IMR-90 (cell line): ENCODE measurements around the gene CTNNA2. TPM values are rescaled to one million over a fixed set of nuclear protein-coding genes. Genes with fewer than 3 reads are reported as not detected.

Source experiments
- ATAC-seq: fragments of 200-7000 bp; cut with Tn5 transposase; 2 replicates; pipeline ENCODE4 v1.9.1; 2020; ENCODE audit warnings: low read depth, mild to moderate bottlenecking, moderate library complexity
- BruUV-seq: library from RNA; stranded (reverse); fragments of 400-500 nt; replicated peaks from 2 replicates; lab custom pipeline; 2021; lab: Mats Ljungman, UMichigan
- CTCF ChIA-PET: fragments of 300-600 bp; formaldehyde crosslinking; extraction: SDS; loops from one replicate; lab custom pipeline; 2021; ENCODE audit warnings: antibody characterized with exemption; lab: Yijun Ruan, JAX
- POLR2A ChIA-PET: fragments of 300-600 bp; sonication (Branson Sonifier 250); formaldehyde crosslinking; loops from one replicate; lab custom pipeline; 2022; ENCODE audit warnings: antibody characterized with exemption; ENCODE audit not compliant: unreplicated experiment; lab: Charles Lee
- DNase-seq: peaks from one replicate; pipeline ENCODE4 v3.0.0; 2013
- H2AFZ ChIP-seq: replicated peaks from 2 replicates; pipeline ENCODE3; 2013; ENCODE audit warnings: low read length, mild to moderate bottlenecking; ENCODE audit not compliant: poor library complexity
- H2AK5ac ChIP-seq: 2 replicates; pipeline ENCODE4 v1.6.1; 2013; ENCODE audit warnings: low read depth, low read length, inconsistent platforms
- H2AK9ac ChIP-seq: replicated peaks from 2 replicates; pipeline ENCODE3; 2013; ENCODE audit warnings: mild to moderate bottlenecking, low read depth, low read length, moderate library complexity; ENCODE audit not compliant: poor library complexity
- H2BK120ac ChIP-seq: 2 replicates; pipeline ENCODE4 v1.6.1; 2013; ENCODE audit warnings: low read depth, low read length, inconsistent platforms
- H2BK15ac ChIP-seq: 3 replicates; pipeline ENCODE4 v1.6.1; 2013; ENCODE audit warnings: low read depth, low read length, inconsistent platforms
- H2BK20ac ChIP-seq: 2 replicates; pipeline ENCODE4 v1.6.1; 2013; ENCODE audit warnings: low read depth, mild to moderate bottlenecking, inconsistent platforms, low read length, moderate library complexity
- H2BK5ac ChIP-seq: 2 replicates; pipeline ENCODE4 v1.6.1; 2013; ENCODE audit warnings: mild to moderate bottlenecking, low read depth, low read length, inconsistent platforms; ENCODE audit not compliant: poor library complexity, severe bottlenecking
- H3K14ac ChIP-seq: replicated peaks from 2 replicates; pipeline ENCODE4 v1.6.1; 2013; ENCODE audit warnings: low read depth, low read length, inconsistent platforms
- H3K18ac ChIP-seq: 2 replicates; pipeline ENCODE4 v1.6.1; 2013; ENCODE audit warnings: low read depth, low read length, control low read depth
- H3K23ac ChIP-seq: 2 replicates; pipeline ENCODE4 v1.6.1; 2013; ENCODE audit warnings: low read depth, low read length, inconsistent platforms
- H3K27ac ChIP-seq: 2 replicates; pipeline ENCODE4 v1.5.1; 2013; ENCODE audit warnings: mild to moderate bottlenecking, control low read depth, low read length; ENCODE audit not compliant: insufficient read depth
- H3K27me3 ChIP-seq: 2 replicates; pipeline ENCODE4 v1.6.1; 2013; ENCODE audit warnings: low read length; ENCODE audit not compliant: control insufficient read depth, insufficient read depth
- H3K36me3 ChIP-seq: 2 replicates; pipeline ENCODE4 v1.6.1; 2013; ENCODE audit warnings: low read length, mixed read lengths; ENCODE audit not compliant: control insufficient read depth, insufficient read depth
- H3K4ac ChIP-seq: 2 replicates; pipeline ENCODE4 v1.6.1; 2013; ENCODE audit warnings: low read depth, low read length, inconsistent platforms
- H3K4me1 ChIP-seq: 2 replicates; pipeline ENCODE4 v1.6.1; 2013; ENCODE audit warnings: low read length, mixed read lengths; ENCODE audit not compliant: control insufficient read depth, insufficient read depth
- H3K4me2 ChIP-seq: 2 replicates; pipeline ENCODE4 v1.6.1; 2013; ENCODE audit warnings: low read depth, mild to moderate bottlenecking, control low read depth, low read length, moderate library complexity
- H3K4me3 ChIP-seq: 2 replicates; pipeline ENCODE4 v1.5.1; 2013; ENCODE audit warnings: low read depth, mild to moderate bottlenecking, control low read depth, low read length, moderate library complexity; ENCODE audit not compliant: insufficient read depth
- H3K56ac ChIP-seq: 2 replicates; pipeline ENCODE4 v1.6.1; 2013; ENCODE audit warnings: low read length, inconsistent platforms; ENCODE audit not compliant: insufficient read depth; ENCODE audit errors: extremely low read depth
- H3K79me1 ChIP-seq, 2 experiments: 2 replicates each; pipeline ENCODE4 v1.6.1; 2013; ENCODE audit warnings: low read length in 2 of 2, inconsistent platforms in 1 of 2, low read depth in 1 of 2
- H3K9ac ChIP-seq: 2 replicates; pipeline ENCODE4 v1.6.1; 2013; ENCODE audit warnings: low read depth, low read length, control low read depth
- H3K9me1 ChIP-seq: 2 replicates; pipeline ENCODE4 v1.6.1; 2013; ENCODE audit warnings: low read length, inconsistent platforms; ENCODE audit not compliant: insufficient read depth
- H3K9me3 ChIP-seq: 2 replicates; pipeline ENCODE4 v1.6.1; 2013; ENCODE audit warnings: low read length; ENCODE audit not compliant: control insufficient read depth, insufficient read depth
- H4K20me1 ChIP-seq: 2 replicates; pipeline ENCODE4 v1.6.1; 2013; ENCODE audit warnings: low read length, inconsistent platforms; ENCODE audit not compliant: insufficient read depth
- H4K5ac ChIP-seq: 2 replicates; pipeline ENCODE4 v1.6.1; 2013; ENCODE audit warnings: mild to moderate bottlenecking, low read depth, low read length, control low read depth
- H4K8ac ChIP-seq, 2 experiments: 2 replicates each; pipeline ENCODE4 v1.6.1; 2013; ENCODE audit warnings: low read depth in 2 of 2, low read length in 2 of 2, control low read depth in 1 of 2, inconsistent platforms in 1 of 2
- H4K91ac ChIP-seq: 2 replicates; pipeline ENCODE4 v1.6.1; 2013; ENCODE audit warnings: low read depth, low read length, inconsistent platforms; ENCODE audit not compliant: insufficient read depth
- CEBPB ChIP-seq: IDR thresholded peaks from 2 replicates; pipeline ENCODE4 v1.6.1; 2012; ENCODE audit warnings: low read depth, low read length, improper control_type of control experiment
- NFE2L2 ChIP-seq: fragments of 150-350 bp; IDR thresholded peaks from 2 replicates; pipeline ENCODE4 v1.6.1; 2016; ENCODE audit warnings: low read depth, mild to moderate bottlenecking, low read length
- WGBS, 2 experiments: methylation state at CpG; one replicate each; pipeline versions ENCODE4 v1.1.5 to v1.1.7; 2013; ENCODE audit warnings: missing lambda C conversion rate in 2 of 2; ENCODE audit not compliant: insufficient read length in 1 of 2; ENCODE audit errors: extremely low coverage in 2 of 2; 5-methylcytosine and 5-hydroxymethylcytosine counted together
- dilution Hi-C: fragments of 300-500 bp; cut with HindIII; formaldehyde crosslinking; loops from one replicate; pipeline ENCODE4 v1.14.3; 2018; ENCODE audit warnings: low sequenced_read_pairs; ENCODE audit not compliant: unreplicated experiment
- in situ Hi-C: fragments of 300-500 bp; cut with MboI; formaldehyde crosslinking; loops from 3 replicates; pipeline ENCODE4 v1.14.3; 2019; ENCODE audit warnings: low sequenced_read_pairs, inconsistent platforms, mixed read lengths
- intact Hi-C: fragments of 100-400 bp; cut with micrococcal nuclease; formaldehyde crosslinking; loops from 2 replicates; pipeline ENCODE4 v1.10.0; 2022
- polyA plus RNA-seq, 3 experiments: library from polyadenylated mRNA; depleted of rRNA; stranded (reverse); fragments of >200 nt; gene quantifications; 2 replicates each; pipeline ENCODE4 v1.2.3, GENCODE V29; 2012; ENCODE audit warnings: low replicate concordance in 1 of 3
- total RNA-seq: library from RNA; depleted of rRNA; stranded (reverse); fragments of >200 nt; gene quantifications from 2 replicates; pipeline ENCODE4 v1.2.3, GENCODE V29; 2012

The CTNNA2 gene
- total and polyA plus RNA-seq, 2 of the 4 experiments (the other 2 are of a cell fraction), result not detected

DNA sequence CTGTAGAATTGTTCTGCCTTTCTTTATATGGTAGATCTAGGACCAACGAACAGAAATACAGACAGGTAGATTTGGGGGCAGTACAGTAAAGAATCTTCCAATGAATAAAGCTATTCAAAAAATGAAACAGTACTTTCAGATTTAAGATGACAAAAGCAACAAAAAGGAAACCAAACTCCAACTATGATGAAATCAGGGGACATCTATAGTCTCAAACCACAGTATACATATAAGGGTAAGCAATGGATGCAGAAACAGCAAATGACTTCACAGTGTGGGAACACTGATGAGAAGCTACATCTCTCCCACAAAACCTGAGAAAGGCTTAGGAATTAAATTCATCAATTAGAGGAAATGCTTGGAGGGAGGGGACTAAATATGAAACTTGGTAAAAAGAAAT, 202.5 kb downstream of the CTNNA2 start:
- DNase-seq (peak; percentile 42), ATAC-seq (no peak)
- Histone ChIP-seq H3K4me3 (no peak overlapping the region), H2AFZ (no peak overlapping the region), H3K9ac (no peak overlapping the region), H3K27me3 (no peaks in the 10 kb centered on the region), H2BK15ac (no peak overlapping the region), H2BK20ac (no peak overlapping the region), H3K9me1 (no peaks in the 10 kb centered on the region), H2BK120ac (peak overlapping the region; percentile 8; the same call in 1 of the 2 replicates), H3K23ac (no peak overlapping the region), H3K36me3 (no peaks in the 10 kb centered on the region), H3K4ac (no peak overlapping the region), H3K18ac (no peak overlapping the region; the same call in 1 of the 2 replicates), H3K4me1 (peaks cover 6% of the 10 kb centered on the region; the same call in 1 of the 2 replicates), H2AK5ac (no peak overlapping the region), H3K79me1 (no peaks in the 10 kb centered on the region), H3K4me2 (no peak overlapping the region), H4K5ac (no peak overlapping the region), H4K20me1 (no peaks in the 10 kb centered on the region), H3K56ac (no peak overlapping the region), H2BK5ac (peak overlapping the region; percentile 41), H4K8ac (no peak overlapping the region), H3K14ac (no peak overlapping the region), H4K91ac (no peak overlapping the region), H2AK9ac (no peak overlapping the region), H3K27ac (no peak overlapping the region), H3K9me3 (no peaks in the 10 kb centered on the region)
- BruUV-seq, result no TSS peak
- TF ChIP-seq CEBPB (peak; percentile 50; the same call in 1 of the 2 replicates), NFE2L2 (no peak)
- in situ Hi-C loops (no loop called here), dilution Hi-C loops (no loop called here), intact Hi-C loops (no loop called here)
- CTCF ChIA-PET, result interaction anchor here (0.6 kb wide), 1 partner anchor 156 kb away, joined by 4 read pairs; no protein-coding TSS in a partner anchor
- POLR2A ChIA-PET, result no interaction called here
- WGBS, 2 experiments, result no CpG with 5 or more reads among the region's 1 CpG
